Panc1 (cell line): ENCODE data around the gene SETD1A. TPM values are rescaled to one million over a fixed set of nuclear protein-coding genes. Genes with fewer than 3 reads are reported as not detected.

Source experiments
- ATAC-seq: fragments of 200-7000 bp; cut with Tn5 transposase; 2 replicates; pipeline ENCODE4 v1.9.1; 2020; ENCODE audit warnings: mild to moderate bottlenecking, moderate library complexity
- BruUV-seq: library from RNA; stranded (reverse); fragments of 400-500 nt; replicated peaks from 2 replicates; lab custom pipeline; 2021; lab: Mats Ljungman, UMichigan
- CTCF ChIA-PET: fragments of 300-600 bp; sonication (Branson Sonifier 250); formaldehyde crosslinking; loops from one replicate; lab custom pipeline; 2022; ENCODE audit warnings: antibody characterized with exemption; lab: Charles Lee
- POLR2A ChIA-PET: fragments of 300-600 bp; sonication (Branson Sonifier 250); formaldehyde crosslinking; loops from one replicate; lab custom pipeline; 2022; ENCODE audit warnings: antibody characterized with exemption; lab: Charles Lee
- DNase-seq: peaks from one replicate; pipeline ENCODE4 v3.0.0-alpha.2; 2010; ENCODE audit warnings: low read depth, low spot score
- H3K27ac ChIP-seq: 2 replicates; pipeline ENCODE4 v1.5.1; 2011; ENCODE audit warnings: mild to moderate bottlenecking, low read length, inconsistent platforms
- H3K27me3 ChIP-seq: fragments of 200-500 bp; sonication (Bioruptor generic); 2 replicates; pipeline ENCODE4 v1.6.0; 2014; ENCODE audit warnings: low read length, inconsistent platforms; ENCODE audit not compliant: control insufficient read depth, insufficient read depth
- H3K36me3 ChIP-seq: fragments of 200-500 bp; sonication (Bioruptor generic); 2 replicates; pipeline ENCODE4 v1.5.1; 2014; ENCODE audit warnings: inconsistent platforms, mild to moderate bottlenecking, low read length, moderate library complexity; ENCODE audit not compliant: control insufficient read depth, insufficient read depth
- H3K4me1 ChIP-seq: 2 replicates; pipeline ENCODE4 v1.5.1; 2011; ENCODE audit warnings: inconsistent platforms, mild to moderate bottlenecking, low read length, moderate library complexity; ENCODE audit not compliant: control insufficient read depth, insufficient read depth
- H3K4me3 ChIP-seq, 2 experiments: 2 replicates each; pipeline ENCODE4 v1.5.1; 2011 to 2012; ENCODE audit warnings: low read depth in 2 of 2, low read length in 2 of 2, mild to moderate bottlenecking in 2 of 2, inconsistent platforms in 1 of 2, moderate library complexity in 1 of 2
- H3K9me3 ChIP-seq: fragments of 200-500 bp; sonication (Bioruptor generic); 2 replicates; pipeline ENCODE4 v1.5.1; 2014; ENCODE audit warnings: low read depth, mild to moderate bottlenecking, inconsistent platforms, low read length, moderate library complexity; ENCODE audit not compliant: control insufficient read depth, insufficient read depth
- CTCF ChIP-seq: fragments of 450-650 bp; IDR thresholded peaks from 2 replicates; pipeline ENCODE4 v1.5.1; 2017; ENCODE audit warnings: mild to moderate bottlenecking
- POLR2AphosphoS5 ChIP-seq: IDR thresholded peaks from 2 replicates; pipeline ENCODE4 v1.6.1; 2012; ENCODE audit warnings: mild to moderate bottlenecking, low read depth, low read length, moderate library complexity
- SIN3A ChIP-seq: IDR thresholded peaks from 2 replicates; pipeline ENCODE4 v1.6.1; 2012; ENCODE audit warnings: low read depth, mild to moderate bottlenecking, low read length, moderate library complexity, borderline replicate concordance; ENCODE audit not compliant: insufficient read depth
- TCF7L2 ChIP-seq: IDR thresholded peaks from 2 replicates; pipeline ENCODE4 v1.6.1; 2011; ENCODE audit warnings: mild to moderate bottlenecking, low read depth, low read length, inconsistent platforms
- in situ Hi-C: cut with HindIII; loops from 2 replicates; pipeline ENCODE4 v1.10.0; 2016; ENCODE audit warnings: low sequenced_read_pairs, low pct_unique_long_range_greater_than_20kb
- intact Hi-C: fragments of 100-400 bp; cut with micrococcal nuclease; formaldehyde crosslinking; loops from one replicate; pipeline ENCODE4 v1.10.0; 2022; ENCODE audit not compliant: unreplicated experiment
- total RNA-seq: library from RNA; stranded (reverse); gene quantifications from one replicate; pipeline ENCODE4 v1.2.1, GENCODE V29; 2021; ENCODE audit not compliant: unreplicated experiment
- TF ChIP-seq, protein P1 (sequence below), 2 experiments: IDR thresholded peaks; 2 replicates each; pipeline ENCODE4 v1.6.1; 2011 to 2012; ENCODE audit warnings: low read depth in 2 of 2, control low read depth in 1 of 2, low read length in 1 of 2, mild to moderate bottlenecking in 1 of 2, moderate library complexity in 1 of 2; ENCODE audit not compliant: insufficient read depth in 1 of 2

The SETD1A gene
- total RNA-seq, 1 experiment from 2014 or later: 38.7 TPM

GRCh38 chr16:30922960-30923535, 34.5 kb upstream of the SETD1A start:
- intact Hi-C loops (no loop called here), in situ Hi-C loops (no loop called here)
- H3K27me3 ChIP-seq: no peaks in the 10 kb centered on the region
- ChIA-PET POLR2A (no interaction called here), CTCF (no interaction called here)
- no TSS peak for BruUV-seq
- TF ChIP-seq TCF7L2 (0 out of 2 replicates have a peak, but pooled peaks have one; percentile 5), CTCF (no peak)
- no peaks in the 10 kb centered on the region for H3K9me3 ChIP-seq
- no peaks in the 10 kb centered on the region for H3K36me3 ChIP-seq
- H3K4me3 ChIP-seq: peak overlapping the region; percentile 87 to 91
- ATAC-seq: peak; percentile 86
- DNase-seq: peak; percentile 99
- peak overlapping the region; percentile 99 for H3K27ac ChIP-seq
- peaks cover 9% of the 10 kb centered on the region for H3K4me1 ChIP-seq

GRCh38 chr16:30923554-30924075, 33.9 kb upstream of the SETD1A start, which contains the start of gene FBXL19:
TSS of gene FBXL19 (plus strand) at chr16:30923572. CDS start at chr16:30925755, 2,183 bp downstream.
- intact Hi-C loops (no loop called here), in situ Hi-C loops (no loop called here)
- Histone ChIP-seq H3K4me1 (peaks cover 9% of the 10 kb centered on the region), H3K9me3 (no peaks in the 10 kb centered on the region), H3K27me3 (no peaks in the 10 kb centered on the region), H3K27ac (peak within 1 kb of the TSS; percentile 99), H3K36me3 (no peaks in the 10 kb centered on the region), H3K4me3 (peak within 1 kb of the TSS; percentile 87 to 91)
- ATAC-seq (no peak), DNase-seq (no peak)
- ChIA-PET POLR2A (no interaction called here), CTCF (no interaction called here)
- TF ChIP-seq SIN3A (no peak), POLR2AphosphoS5 (no peak), TCF7L2 (no peak), CTCF (no peak)
- TF ChIP-seq, protein P1, sequence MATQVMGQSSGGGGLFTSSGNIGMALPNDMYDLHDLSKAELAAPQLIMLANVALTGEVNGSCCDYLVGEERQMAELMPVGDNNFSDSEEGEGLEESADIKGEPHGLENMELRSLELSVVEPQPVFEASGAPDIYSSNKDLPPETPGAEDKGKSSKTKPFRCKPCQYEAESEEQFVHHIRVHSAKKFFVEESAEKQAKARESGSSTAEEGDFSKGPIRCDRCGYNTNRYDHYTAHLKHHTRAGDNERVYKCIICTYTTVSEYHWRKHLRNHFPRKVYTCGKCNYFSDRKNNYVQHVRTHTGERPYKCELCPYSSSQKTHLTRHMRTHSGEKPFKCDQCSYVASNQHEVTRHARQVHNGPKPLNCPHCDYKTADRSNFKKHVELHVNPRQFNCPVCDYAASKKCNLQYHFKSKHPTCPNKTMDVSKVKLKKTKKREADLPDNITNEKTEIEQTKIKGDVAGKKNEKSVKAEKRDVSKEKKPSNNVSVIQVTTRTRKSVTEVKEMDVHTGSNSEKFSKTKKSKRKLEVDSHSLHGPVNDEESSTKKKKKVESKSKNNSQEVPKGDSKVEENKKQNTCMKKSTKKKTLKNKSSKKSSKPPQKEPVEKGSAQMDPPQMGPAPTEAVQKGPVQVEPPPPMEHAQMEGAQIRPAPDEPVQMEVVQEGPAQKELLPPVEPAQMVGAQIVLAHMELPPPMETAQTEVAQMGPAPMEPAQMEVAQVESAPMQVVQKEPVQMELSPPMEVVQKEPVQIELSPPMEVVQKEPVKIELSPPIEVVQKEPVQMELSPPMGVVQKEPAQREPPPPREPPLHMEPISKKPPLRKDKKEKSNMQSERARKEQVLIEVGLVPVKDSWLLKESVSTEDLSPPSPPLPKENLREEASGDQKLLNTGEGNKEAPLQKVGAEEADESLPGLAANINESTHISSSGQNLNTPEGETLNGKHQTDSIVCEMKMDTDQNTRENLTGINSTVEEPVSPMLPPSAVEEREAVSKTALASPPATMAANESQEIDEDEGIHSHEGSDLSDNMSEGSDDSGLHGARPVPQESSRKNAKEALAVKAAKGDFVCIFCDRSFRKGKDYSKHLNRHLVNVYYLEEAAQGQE (IDR thresholded peaks at IDR 0.05; ENCODE audit: insufficient read depth in 1 of 2, low read depth in 2 of 2, low read length in 1 of 2): no peak
- no TSS peak for BruUV-seq
